Stomach (tissue), 9 donors: Measurements from ENCODE around the gene CCDC127. TPM values are rescaled to one million over a fixed set of nuclear protein-coding genes. Genes with fewer than 3 reads are reported as not detected.
A peak's percentile ranks its signal among the peaks of the same experiment; 100 is the strongest.

Source experiments
- DNase-seq, 2 donors: peaks; one replicate each; pipeline versions ENCODE4 v3.0.0 to v3.0.0-alpha.2; 2013 to 2019
- H3K27ac ChIP-seq, 5 donors: fragments of 200-600 bp in 4 of 5; sonication (generic) in 4 of 5; one replicate each; pipeline ENCODE4 v1.5.1; 2013 to 2019; ENCODE audit warnings: mild to moderate bottlenecking in 1 of 5, moderate library complexity in 1 of 5
- H3K27me3 ChIP-seq, 3 donors: fragments of 200-600 bp; sonication (generic); one replicate each; pipeline ENCODE4 v1.5.1; 2017 to 2019; ENCODE audit warnings: mixed run types in 1 of 3
- H3K36me3 ChIP-seq, 4 donors: fragments of 200-600 bp; sonication (generic); 1 replicate in 3 of 4; 2 replicates in 1 of 4; pipeline ENCODE4 v1.5.1; 2016 to 2019
- H3K4me1 ChIP-seq, 4 donors: fragments of 200-600 bp; sonication (generic); one replicate each; pipeline ENCODE4 v1.5.1; 2016 to 2019
- H3K4me3 ChIP-seq, 4 donors: fragments of 200-600 bp; sonication (generic) in 3 of 4; one replicate each; pipeline ENCODE4 v1.5.1; 2016 to 2019; ENCODE audit warnings: mild to moderate bottlenecking in 1 of 4
- H3K9me3 ChIP-seq, 4 donors: fragments of 200-600 bp; sonication (generic); one replicate each; pipeline ENCODE4 v1.5.1; 2016 to 2019
- CTCF ChIP-seq, 7 experiments: fragments of 450-650 bp in 4 of 7; fragments of 200-600 bp in 3 of 7; sonication (generic) in 3 of 7; IDR thresholded peaks; one replicate each; pipeline ENCODE4 v1.5.1; 2016 to 2019; ENCODE audit warnings: antibody characterized with exemption in 7 of 7, control low read depth in 2 of 7, mild to moderate bottlenecking in 1 of 7
- EP300 ChIP-seq: sonication (generic); formaldehyde crosslinking; IDR thresholded peaks from one replicate; pipeline ENCODE4 v1.6.1; 2017; ENCODE audit warnings: antibody characterized with exemption
- POLR2A ChIP-seq, 4 donors: fragments of 450-650 bp; IDR thresholded peaks; one replicate each; pipeline ENCODE4 v1.6.1; 2016; ENCODE audit warnings: antibody characterized with exemption in 4 of 4, control low read depth in 2 of 4, mild to moderate bottlenecking in 1 of 4, moderate library complexity in 1 of 4
- POLR2AphosphoS5 ChIP-seq, 3 donors: sonication (generic); formaldehyde crosslinking; IDR thresholded peaks; one replicate each; pipeline ENCODE4 v1.6.1; 2016; ENCODE audit warnings: antibody characterized with exemption in 3 of 3
- WGBS, 5 donors: extraction: QIAGEN DNeasy Blood & Tissue Kit in 3 of 5; methylation state at CpG; one replicate each; pipeline versions ENCODE4 v1.1.5 to v1.1.7; 2013 to 2018; 5-methylcytosine and 5-hydroxymethylcytosine counted together
- intact Hi-C: fragments of 100-400 bp; cut with DNase I; formaldehyde crosslinking; loops from one replicate; pipeline ENCODE4 v1.15.1; 2023; ENCODE audit warnings: low total_unique reads
- polyA plus RNA-seq, 3 donors: library from polyadenylated mRNA; stranded (reverse); fragments of 200-250 nt; gene quantifications; one replicate each; pipeline ENCODE4 v1.2.3, GENCODE V29; 2013
- total RNA-seq, 5 donors: library from RNA; depleted of rRNA; stranded (reverse); fragments of >200 nt; gene quantifications; one replicate each; pipeline versions ENCODE4 v1.1.0 to v1.2.3, GENCODE V29; 2014 to 2016
- donor health status: healthy with polysubstance abuse.
- donor health status: Bipolar disorder and iron deficiency.
- donor health status: healthy.

Gene CCDC127
- total and polyA plus RNA-seq, 8 donors: 1.2 to 8.5 (median 1.8) TPM

- H3K4me3 ChIP-seq: no peak overlapping the region
- WGBS, 5 donors: 79 to 89% (median 83%) methylated on average over 7 to 37 of the region's 37 CpGs
- H3K4me1 ChIP-seq: peaks cover 0 to 18% (median 7%) of the 10 kb centered on the region in 4 donors
- H3K9me3 ChIP-seq: no peaks in the 10 kb centered on the region
- H3K36me3 ChIP-seq: no peaks in the 10 kb centered on the region
- H3K27me3 ChIP-seq: peaks cover 0 to 6% (median 0%) of the 10 kb centered on the region in 3 donors
- TF ChIP-seq EP300: no peak
- TF ChIP-seq POLR2A (IDR thresholded peaks at IDR 0.05): no peak
- no peak for TF ChIP-seq POLR2AphosphoS5 (IDR thresholded peaks at IDR 0.05)
- no peak for TF ChIP-seq CTCF (IDR thresholded peaks at IDR 0.05)
- no peak for DNase-seq
- intact Hi-C loops: no loop called here
- no peak overlapping the region for H3K27ac ChIP-seq
These were observed 46.8 kb downstream of the CCDC127 start for GRCh38 chr5:170971-171800.

- H3K4me3 ChIP-seq: no peak overlapping the region
- H3K27me3 ChIP-seq: peaks cover 0 to 6% (median 0%) of the 10 kb centered on the region in 3 donors
- peak overlapping the region in 1 of 5 donors; percentile 29 for H3K27ac ChIP-seq
- peaks cover 0 to 18% (median 7%) of the 10 kb centered on the region in 4 donors for H3K4me1 ChIP-seq
- TF ChIP-seq EP300 (no peak), POLR2AphosphoS5 (IDR thresholded peaks at IDR 0.05) (no peak), CTCF (IDR thresholded peaks at IDR 0.05) (no peak), POLR2A (IDR thresholded peaks at IDR 0.05) (no peak)
- WGBS, 5 donors: 83 to 88% (median 84%) methylated on average over 10 to 12 of the region's 12 CpGs
- intact Hi-C loops: no loop called here
- H3K36me3 ChIP-seq: no peaks in the 10 kb centered on the region
- DNase-seq: no peak
- no peaks in the 10 kb centered on the region for H3K9me3 ChIP-seq
These were observed 48.2 kb downstream of the CCDC127 start for GRCh38 chr5:169728-170094.

GRCh38 chr5:169071-169727 is 48.8 kb downstream of the CCDC127 start:
- peaks cover 0 to 18% (median 7%) of the 10 kb centered on the region in 4 donors for H3K4me1 ChIP-seq
- no peaks in the 10 kb centered on the region for H3K36me3 ChIP-seq
- intact Hi-C loops: no loop called here
- no peak for TF ChIP-seq EP300
- TF ChIP-seq POLR2AphosphoS5 (IDR thresholded peaks at IDR 0.05): no peak
- no peak for TF ChIP-seq CTCF (IDR thresholded peaks at IDR 0.05)
- H3K9me3 ChIP-seq: no peaks in the 10 kb centered on the region
- 69 to 81% (median 79%) methylated on average over 12 to 32 of the region's 32 CpGs for WGBS, 5 donors
- H3K27ac ChIP-seq: peak overlapping the region in 1 of 5 donors; percentile 29
- DNase-seq: peak; percentile 39 to 67
- H3K4me3 ChIP-seq: no peak overlapping the region
- H3K27me3 ChIP-seq: peaks cover 0 to 6% (median 0%) of the 10 kb centered on the region in 3 donors

- Histone ChIP-seq H3K36me3 (no peaks in the 10 kb centered on the region), H3K27me3 (peaks cover 0 to 6% (median 0%) of the 10 kb centered on the region in 3 donors), H3K9me3 (no peaks in the 10 kb centered on the region), H3K4me3 (no peak overlapping the region), H3K27ac (no peak overlapping the region), H3K4me1 (peaks cover 0 to 18% (median 7%) of the 10 kb centered on the region in 4 donors)
- peak in 1 of 2 donors; percentile 72 for DNase-seq
- intact Hi-C loops: no loop called here
- TF ChIP-seq POLR2A (IDR thresholded peaks at IDR 0.05) (no peak), EP300 (no peak), CTCF (IDR thresholded peaks at IDR 0.05) (no peak), POLR2AphosphoS5 (IDR thresholded peaks at IDR 0.05) (peak in 1 of 3 donors; percentile 14)
- WGBS, 5 donors: 59 to 79% (median 73%) methylated on average over 8 to 18 of the region's 18 CpGs
These were observed 49.8 kb downstream of the CCDC127 start for GRCh38 chr5:167982-168660.
